ENCODE data around the gene SCARF2.

DNA sequence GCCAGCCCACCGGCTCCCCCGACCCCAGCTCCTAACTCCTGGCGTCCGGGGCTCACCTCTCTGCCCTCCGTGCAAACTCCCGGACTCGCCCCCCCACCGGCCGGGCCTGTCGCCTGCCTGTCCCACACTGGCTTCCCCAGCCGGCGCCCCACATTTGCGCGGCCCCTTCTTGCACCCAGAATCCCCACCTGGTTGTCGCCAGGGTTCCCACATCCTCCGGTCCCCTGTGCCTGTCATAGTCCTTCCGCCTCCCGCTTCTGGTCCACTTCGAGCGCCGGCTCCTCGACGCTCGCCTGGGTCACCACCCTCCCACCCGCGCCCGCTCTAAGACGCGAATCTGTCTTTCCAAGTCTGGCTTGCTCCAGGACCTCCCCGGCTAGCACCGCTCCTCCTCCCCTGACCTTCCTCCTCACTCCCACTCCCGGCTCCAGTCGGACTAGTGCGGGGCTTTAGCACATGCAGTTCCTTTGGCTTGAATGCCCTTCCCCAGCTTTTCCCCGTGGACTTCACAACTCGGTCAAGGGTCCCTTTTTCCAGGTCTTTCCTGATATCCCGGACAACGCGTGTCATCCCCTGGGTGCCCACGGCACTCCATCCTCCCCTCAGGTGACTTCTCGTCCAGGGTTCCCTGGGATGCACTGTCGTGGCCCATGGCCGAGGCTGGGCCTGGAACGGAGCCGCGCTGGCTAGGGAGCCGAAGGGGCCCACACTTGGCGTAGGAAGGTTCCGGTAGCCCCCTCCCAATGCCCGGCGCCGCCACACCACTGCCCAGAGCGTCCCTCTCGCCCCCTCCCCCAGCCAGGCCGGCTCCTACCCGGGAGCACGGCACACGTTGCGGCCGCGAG is 635 bp downstream of the SCARF2 start:
- TF ChIP-seq, protein P1, sequence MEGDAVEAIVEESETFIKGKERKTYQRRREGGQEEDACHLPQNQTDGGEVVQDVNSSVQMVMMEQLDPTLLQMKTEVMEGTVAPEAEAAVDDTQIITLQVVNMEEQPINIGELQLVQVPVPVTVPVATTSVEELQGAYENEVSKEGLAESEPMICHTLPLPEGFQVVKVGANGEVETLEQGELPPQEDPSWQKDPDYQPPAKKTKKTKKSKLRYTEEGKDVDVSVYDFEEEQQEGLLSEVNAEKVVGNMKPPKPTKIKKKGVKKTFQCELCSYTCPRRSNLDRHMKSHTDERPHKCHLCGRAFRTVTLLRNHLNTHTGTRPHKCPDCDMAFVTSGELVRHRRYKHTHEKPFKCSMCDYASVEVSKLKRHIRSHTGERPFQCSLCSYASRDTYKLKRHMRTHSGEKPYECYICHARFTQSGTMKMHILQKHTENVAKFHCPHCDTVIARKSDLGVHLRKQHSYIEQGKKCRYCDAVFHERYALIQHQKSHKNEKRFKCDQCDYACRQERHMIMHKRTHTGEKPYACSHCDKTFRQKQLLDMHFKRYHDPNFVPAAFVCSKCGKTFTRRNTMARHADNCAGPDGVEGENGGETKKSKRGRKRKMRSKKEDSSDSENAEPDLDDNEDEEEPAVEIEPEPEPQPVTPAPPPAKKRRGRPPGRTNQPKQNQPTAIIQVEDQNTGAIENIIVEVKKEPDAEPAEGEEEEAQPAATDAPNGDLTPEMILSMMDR (conservative IDR thresholded peaks at IDR 0.05; ENCODE audit: low read depth in 2 of 2), result no peak
- TF ChIP-seq EZH2phosphoT487 (IDR thresholded peaks at IDR 0.05; ENCODE audit: unreplicated experiment), result no peak
- TF ChIP-seq, protein P2, sequence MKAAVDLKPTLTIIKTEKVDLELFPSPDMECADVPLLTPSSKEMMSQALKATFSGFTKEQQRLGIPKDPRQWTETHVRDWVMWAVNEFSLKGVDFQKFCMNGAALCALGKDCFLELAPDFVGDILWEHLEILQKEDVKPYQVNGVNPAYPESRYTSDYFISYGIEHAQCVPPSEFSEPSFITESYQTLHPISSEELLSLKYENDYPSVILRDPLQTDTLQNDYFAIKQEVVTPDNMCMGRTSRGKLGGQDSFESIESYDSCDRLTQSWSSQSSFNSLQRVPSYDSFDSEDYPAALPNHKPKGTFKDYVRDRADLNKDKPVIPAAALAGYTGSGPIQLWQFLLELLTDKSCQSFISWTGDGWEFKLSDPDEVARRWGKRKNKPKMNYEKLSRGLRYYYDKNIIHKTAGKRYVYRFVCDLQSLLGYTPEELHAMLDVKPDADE (IDR thresholded peaks at IDR 0.05), result no peak
- TF ChIP-seq JUNB (IDR thresholded peaks at IDR 0.05; ENCODE audit: unreplicated experiment), result no peak
- TF ChIP-seq, protein P3, sequence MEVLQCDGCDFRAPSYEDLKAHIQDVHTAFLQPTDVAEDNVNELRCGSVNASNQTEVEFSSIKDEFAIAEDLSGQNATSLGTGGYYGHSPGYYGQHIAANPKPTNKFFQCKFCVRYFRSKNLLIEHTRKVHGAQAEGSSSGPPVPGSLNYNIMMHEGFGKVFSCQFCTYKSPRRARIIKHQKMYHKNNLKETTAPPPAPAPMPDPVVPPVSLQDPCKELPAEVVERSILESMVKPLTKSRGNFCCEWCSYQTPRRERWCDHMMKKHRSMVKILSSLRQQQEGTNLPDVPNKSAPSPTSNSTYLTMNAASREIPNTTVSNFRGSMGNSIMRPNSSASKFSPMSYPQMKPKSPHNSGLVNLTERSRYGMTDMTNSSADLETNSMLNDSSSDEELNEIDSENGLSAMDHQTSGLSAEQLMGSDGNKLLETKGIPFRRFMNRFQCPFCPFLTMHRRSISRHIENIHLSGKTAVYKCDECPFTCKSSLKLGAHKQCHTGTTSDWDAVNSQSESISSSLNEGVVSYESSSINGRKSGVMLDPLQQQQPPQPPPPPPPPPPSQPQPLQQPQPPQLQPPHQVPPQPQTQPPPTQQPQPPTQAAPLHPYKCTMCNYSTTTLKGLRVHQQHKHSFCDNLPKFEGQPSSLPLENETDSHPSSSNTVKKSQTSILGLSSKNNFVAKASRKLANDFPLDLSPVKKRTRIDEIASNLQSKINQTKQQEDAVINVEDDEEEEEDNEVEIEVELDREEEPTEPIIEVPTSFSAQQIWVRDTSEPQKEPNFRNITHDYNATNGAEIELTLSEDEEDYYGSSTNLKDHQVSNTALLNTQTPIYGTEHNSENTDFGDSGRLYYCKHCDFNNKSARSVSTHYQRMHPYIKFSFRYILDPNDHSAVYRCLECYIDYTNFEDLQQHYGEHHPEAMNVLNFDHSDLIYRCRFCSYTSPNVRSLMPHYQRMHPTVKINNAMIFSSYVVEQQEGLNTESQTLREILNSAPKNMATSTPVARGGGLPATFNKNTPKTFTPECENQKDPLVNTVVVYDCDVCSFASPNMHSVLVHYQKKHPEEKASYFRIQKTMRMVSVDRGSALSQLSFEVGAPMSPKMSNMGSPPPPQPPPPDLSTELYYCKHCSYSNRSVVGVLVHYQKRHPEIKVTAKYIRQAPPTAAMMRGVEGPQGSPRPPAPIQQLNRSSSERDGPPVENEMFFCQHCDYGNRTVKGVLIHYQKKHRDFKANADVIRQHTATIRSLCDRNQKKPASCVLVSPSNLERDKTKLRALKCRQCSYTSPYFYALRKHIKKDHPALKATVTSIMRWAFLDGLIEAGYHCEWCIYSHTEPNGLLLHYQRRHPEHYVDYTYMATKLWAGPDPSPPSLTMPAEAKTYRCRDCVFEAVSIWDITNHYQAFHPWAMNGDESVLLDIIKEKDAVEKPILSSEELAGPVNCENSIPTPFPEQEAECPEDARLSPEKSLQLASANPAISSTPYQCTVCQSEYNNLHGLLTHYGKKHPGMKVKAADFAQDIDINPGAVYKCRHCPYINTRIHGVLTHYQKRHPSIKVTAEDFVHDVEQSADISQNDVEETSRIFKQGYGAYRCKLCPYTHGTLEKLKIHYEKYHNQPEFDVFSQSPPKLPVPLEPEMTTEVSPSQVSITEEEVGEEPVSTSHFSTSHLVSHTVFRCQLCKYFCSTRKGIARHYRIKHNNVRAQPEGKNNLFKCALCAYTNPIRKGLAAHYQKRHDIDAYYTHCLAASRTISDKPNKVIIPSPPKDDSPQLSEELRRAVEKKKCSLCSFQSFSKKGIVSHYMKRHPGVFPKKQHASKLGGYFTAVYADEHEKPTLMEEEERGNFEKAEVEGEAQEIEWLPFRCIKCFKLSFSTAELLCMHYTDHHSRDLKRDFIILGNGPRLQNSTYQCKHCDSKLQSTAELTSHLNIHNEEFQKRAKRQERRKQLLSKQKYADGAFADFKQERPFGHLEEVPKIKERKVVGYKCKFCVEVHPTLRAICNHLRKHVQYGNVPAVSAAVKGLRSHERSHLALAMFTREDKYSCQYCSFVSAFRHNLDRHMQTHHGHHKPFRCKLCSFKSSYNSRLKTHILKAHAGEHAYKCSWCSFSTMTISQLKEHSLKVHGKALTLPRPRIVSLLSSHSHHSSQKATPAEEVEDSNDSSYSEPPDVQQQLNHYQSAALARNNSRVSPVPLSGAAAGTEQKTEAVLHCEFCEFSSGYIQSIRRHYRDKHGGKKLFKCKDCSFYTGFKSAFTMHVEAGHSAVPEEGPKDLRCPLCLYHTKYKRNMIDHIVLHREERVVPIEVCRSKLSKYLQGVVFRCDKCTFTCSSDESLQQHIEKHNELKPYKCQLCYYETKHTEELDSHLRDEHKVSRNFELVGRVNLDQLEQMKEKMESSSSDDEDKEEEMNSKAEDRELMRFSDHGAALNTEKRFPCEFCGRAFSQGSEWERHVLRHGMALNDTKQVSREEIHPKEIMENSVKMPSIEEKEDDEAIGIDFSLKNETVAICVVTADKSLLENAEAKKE (CRISPR knock-in tag; IDR thresholded peaks at IDR 0.05), result no peak
- TF ChIP-seq, protein P4, sequence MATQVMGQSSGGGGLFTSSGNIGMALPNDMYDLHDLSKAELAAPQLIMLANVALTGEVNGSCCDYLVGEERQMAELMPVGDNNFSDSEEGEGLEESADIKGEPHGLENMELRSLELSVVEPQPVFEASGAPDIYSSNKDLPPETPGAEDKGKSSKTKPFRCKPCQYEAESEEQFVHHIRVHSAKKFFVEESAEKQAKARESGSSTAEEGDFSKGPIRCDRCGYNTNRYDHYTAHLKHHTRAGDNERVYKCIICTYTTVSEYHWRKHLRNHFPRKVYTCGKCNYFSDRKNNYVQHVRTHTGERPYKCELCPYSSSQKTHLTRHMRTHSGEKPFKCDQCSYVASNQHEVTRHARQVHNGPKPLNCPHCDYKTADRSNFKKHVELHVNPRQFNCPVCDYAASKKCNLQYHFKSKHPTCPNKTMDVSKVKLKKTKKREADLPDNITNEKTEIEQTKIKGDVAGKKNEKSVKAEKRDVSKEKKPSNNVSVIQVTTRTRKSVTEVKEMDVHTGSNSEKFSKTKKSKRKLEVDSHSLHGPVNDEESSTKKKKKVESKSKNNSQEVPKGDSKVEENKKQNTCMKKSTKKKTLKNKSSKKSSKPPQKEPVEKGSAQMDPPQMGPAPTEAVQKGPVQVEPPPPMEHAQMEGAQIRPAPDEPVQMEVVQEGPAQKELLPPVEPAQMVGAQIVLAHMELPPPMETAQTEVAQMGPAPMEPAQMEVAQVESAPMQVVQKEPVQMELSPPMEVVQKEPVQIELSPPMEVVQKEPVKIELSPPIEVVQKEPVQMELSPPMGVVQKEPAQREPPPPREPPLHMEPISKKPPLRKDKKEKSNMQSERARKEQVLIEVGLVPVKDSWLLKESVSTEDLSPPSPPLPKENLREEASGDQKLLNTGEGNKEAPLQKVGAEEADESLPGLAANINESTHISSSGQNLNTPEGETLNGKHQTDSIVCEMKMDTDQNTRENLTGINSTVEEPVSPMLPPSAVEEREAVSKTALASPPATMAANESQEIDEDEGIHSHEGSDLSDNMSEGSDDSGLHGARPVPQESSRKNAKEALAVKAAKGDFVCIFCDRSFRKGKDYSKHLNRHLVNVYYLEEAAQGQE (IDR thresholded peaks at IDR 0.05; ENCODE audit: unreplicated experiment), result no peak
- no peak for TF ChIP-seq POLR2AphosphoS5 (IDR thresholded peaks at IDR 0.05; ENCODE audit: low read depth)
- no peak for TF ChIP-seq CREB1 (CRISPR knock-in tag; IDR thresholded peaks at IDR 0.05; ENCODE audit: low read depth)
- TF ChIP-seq EZH2 (IDR thresholded peaks at IDR 0.05; ENCODE audit: low read depth, unreplicated experiment), result peak; percentile 75

All from GM23338 (cell line).